GM10266 (cell line): ENCODE data around the gene TBC1D17.
A peak's percentile ranks its signal among the peaks of the same experiment; 100 is the strongest.

Experiments used
- DNase-seq: peaks from one replicate; pipeline ENCODE4 v3.0.0; 2012; ENCODE audit errors: extremely low spot score
- CTCF ChIP-seq: IDR thresholded peaks from 2 replicates; pipeline ENCODE4 v1.5.1; 2012; ENCODE audit warnings: mild to moderate bottlenecking, low read depth; ENCODE audit not compliant: control insufficient read depth, insufficient read depth; ENCODE audit errors: missing control alignments

TBC1D17 gene

GRCh38 chr19:49925486-49925885 is 48.0 kb downstream of the TBC1D17 start:
- DNase-seq, result no peak
- no peak for TF ChIP-seq CTCF

- no peak for DNase-seq
- no peak for TF ChIP-seq CTCF
Measured at GRCh38 chr19:49926515-49926914, 49.0 kb downstream of the TBC1D17 start.

- no peak for TF ChIP-seq CTCF
- DNase-seq, result no peak
Measured at GRCh38 chr19:49927526-49928264, 50.2 kb downstream of the TBC1D17 start.

GRCh38 chr19:49929121-49929610 is 51.7 kb downstream of the TBC1D17 start, which contains the start of the genes ATF5 and NUP62:
TSS of gene ATF5 (plus strand) at chr19:49929205. CDS start at chr19:49930851, 1,646 bp downstream.
TSS of gene NUP62 (minus strand) at chr19:49929504. CDS start at chr19:49909807, 19,697 bp downstream.
- TF ChIP-seq CTCF, result no peak
- DNase-seq, result peak; percentile 94

GRCh38 chr19:49929611-49930482 is 52.3 kb downstream of the TBC1D17 start:
- DNase-seq, result peak; percentile 97
- no peak for TF ChIP-seq CTCF

GRCh38 chr19:49930483-49931011 is 53.0 kb downstream of the TBC1D17 start:
- TF ChIP-seq CTCF, result no peak
- DNase-seq, result no peak
